WERI-Rb-1 (cell line): ENCODE data around the gene ADGRD1.

Source experiments
- DNase-seq: peaks from one replicate; pipeline ENCODE4 v3.0.0-alpha.2; 2020
- H3K27ac ChIP-seq: fragments of 250-450 bp; sonication (Bioruptor Pico); 2 replicates; pipeline ENCODE4 v1.5.1; 2020; ENCODE audit warnings: mild to moderate bottlenecking, moderate library complexity
- H3K27me3 ChIP-seq: fragments of 250-450 bp; sonication (Bioruptor Pico); 2 replicates; pipeline ENCODE4 v1.5.1; 2021; ENCODE audit warnings: mild to moderate bottlenecking, low read depth, moderate library complexity; ENCODE audit not compliant: insufficient read depth, severe bottlenecking
- H3K36me3 ChIP-seq: fragments of 250-450 bp; sonication (Bioruptor Pico); 2 replicates; pipeline ENCODE4 v1.5.1; 2020; ENCODE audit warnings: mild to moderate bottlenecking, moderate library complexity
- H3K4me3 ChIP-seq: 2 replicates; pipeline ENCODE4 v1.5.1; 2011; ENCODE audit warnings: low read depth, mild to moderate bottlenecking, control low read depth, low read length
- H3K9me3 ChIP-seq: fragments of 250-450 bp; sonication (Bioruptor Pico); 2 replicates; pipeline ENCODE4 v1.5.1; 2021; ENCODE audit warnings: mild to moderate bottlenecking, moderate library complexity; ENCODE audit not compliant: severe bottlenecking
- TF ChIP-seq, protein P1 (sequence below): IDR thresholded peaks from 2 replicates; pipeline ENCODE4 v1.5.1; 2011; ENCODE audit warnings: low read depth, mild to moderate bottlenecking, control low read depth, inconsistent platforms, low read length

Gene ADGRD1

DNA sequence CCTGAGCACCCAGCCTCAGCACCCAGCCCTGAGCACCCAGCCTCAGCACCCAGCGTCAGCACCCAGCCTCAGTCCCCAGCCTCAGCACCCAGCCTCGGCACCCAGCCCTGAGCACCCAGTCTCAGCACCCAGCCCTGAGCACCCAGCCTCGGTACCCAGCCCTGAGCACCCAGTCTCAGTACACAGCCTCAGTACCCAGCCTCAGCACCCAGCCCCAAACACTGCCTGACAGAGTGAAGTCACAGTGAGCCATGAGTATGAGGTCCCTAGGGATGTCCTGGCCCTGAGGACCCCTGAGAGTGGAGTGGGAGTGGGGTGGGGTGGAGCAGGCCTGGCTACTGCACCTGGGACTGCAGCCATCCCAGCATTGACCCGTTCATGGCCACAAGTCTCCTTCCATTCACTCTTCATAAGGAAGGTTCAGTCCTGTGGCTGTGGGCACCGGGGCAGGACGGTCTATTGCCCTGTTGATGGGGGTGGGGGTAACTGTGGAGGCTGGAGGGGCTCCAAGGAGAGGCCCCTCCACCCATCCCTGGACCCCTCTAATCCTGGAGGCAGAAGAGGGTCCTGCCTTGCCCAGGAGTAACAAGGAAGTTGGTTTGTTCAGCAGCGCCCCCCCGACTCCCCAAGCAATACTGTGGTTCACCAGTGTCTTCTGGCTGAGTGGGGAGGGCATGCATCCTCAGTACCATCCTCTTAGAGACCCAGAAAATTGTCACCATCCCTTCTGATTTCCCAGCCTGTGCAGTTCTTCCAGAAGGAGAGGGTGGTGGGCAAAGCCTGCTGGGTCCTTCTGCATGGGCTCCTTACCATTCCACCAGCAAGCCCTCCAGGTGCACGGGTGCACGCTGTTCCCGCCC is 140.5 kb downstream of the ADGRD1 start:
- no peaks in the 10 kb centered on the region for H3K9me3 ChIP-seq
- no peaks in the 10 kb centered on the region for H3K36me3 ChIP-seq
- no peak overlapping the region for H3K4me3 ChIP-seq
- H3K27ac ChIP-seq: no peak overlapping the region
- TF ChIP-seq, protein P1, sequence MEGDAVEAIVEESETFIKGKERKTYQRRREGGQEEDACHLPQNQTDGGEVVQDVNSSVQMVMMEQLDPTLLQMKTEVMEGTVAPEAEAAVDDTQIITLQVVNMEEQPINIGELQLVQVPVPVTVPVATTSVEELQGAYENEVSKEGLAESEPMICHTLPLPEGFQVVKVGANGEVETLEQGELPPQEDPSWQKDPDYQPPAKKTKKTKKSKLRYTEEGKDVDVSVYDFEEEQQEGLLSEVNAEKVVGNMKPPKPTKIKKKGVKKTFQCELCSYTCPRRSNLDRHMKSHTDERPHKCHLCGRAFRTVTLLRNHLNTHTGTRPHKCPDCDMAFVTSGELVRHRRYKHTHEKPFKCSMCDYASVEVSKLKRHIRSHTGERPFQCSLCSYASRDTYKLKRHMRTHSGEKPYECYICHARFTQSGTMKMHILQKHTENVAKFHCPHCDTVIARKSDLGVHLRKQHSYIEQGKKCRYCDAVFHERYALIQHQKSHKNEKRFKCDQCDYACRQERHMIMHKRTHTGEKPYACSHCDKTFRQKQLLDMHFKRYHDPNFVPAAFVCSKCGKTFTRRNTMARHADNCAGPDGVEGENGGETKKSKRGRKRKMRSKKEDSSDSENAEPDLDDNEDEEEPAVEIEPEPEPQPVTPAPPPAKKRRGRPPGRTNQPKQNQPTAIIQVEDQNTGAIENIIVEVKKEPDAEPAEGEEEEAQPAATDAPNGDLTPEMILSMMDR: no peak
- peak; percentile 4 for DNase-seq
- H3K27me3 ChIP-seq: no peaks in the 10 kb centered on the region

- TF ChIP-seq, protein P1: no peak
- Histone ChIP-seq H3K36me3 (no peaks in the 10 kb centered on the region), H3K27ac (no peak overlapping the region), H3K4me3 (no peak overlapping the region), H3K9me3 (no peaks in the 10 kb centered on the region), H3K27me3 (no peaks in the 10 kb centered on the region)
- peak; percentile 2 for DNase-seq
These were observed 141.4 kb downstream of the ADGRD1 start for GRCh38 chr12:131094831-131095805.

GRCh38 chr12:131095826-131096680 is 142.3 kb downstream of the ADGRD1 start:
- no peak overlapping the region for H3K27ac ChIP-seq
- no peak overlapping the region for H3K4me3 ChIP-seq
- TF ChIP-seq, protein P1: no peak

DNA sequence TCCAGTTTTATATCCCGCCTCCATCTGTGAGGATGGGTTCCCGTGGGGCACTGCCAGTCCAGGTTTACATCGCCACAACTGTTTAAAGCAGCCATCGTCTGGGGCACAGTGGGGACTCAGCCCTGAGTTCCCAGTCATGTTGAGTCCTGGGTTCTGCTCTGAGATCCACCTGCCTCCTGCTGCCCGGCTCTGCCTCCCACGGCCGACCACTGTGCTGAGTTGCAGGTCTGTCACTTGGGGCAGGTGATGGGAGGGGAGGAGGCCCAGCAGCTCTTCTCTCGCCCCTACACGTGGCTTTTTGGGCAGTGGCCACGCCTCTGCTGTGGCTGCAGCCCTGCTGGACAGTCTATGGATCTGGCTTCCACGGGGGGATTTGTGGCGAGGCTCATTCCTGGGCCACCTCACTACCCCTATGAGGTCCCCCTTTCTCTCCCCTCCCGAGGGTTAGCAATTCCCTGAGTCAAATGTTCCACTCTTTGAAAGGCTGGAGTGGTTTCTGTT is 143.0 kb downstream of the ADGRD1 start:
- H3K36me3 ChIP-seq: no peaks in the 10 kb centered on the region
- TF ChIP-seq, protein P1: no peak
- no peak overlapping the region for H3K27ac ChIP-seq
- H3K4me3 ChIP-seq: no peak overlapping the region
- H3K27me3 ChIP-seq: no peaks in the 10 kb centered on the region
- H3K9me3 ChIP-seq: no peaks in the 10 kb centered on the region
- peak; percentile 3 for DNase-seq

More at GRCh38 chr12:131095826-131096680, 142.3 kb downstream of the ADGRD1 start:
- Histone ChIP-seq H3K9me3 (no peaks in the 10 kb centered on the region), H3K36me3 (no peaks in the 10 kb centered on the region), H3K27me3 (no peaks in the 10 kb centered on the region)
- DNase-seq: no peak
